Stimulated activated naive CD4-positive, alpha-beta T cell (primary cell): Measurements from ENCODE around the gene VBP1.
"Not testable (repeated sequence)": the region's sequence is repeated elsewhere in the genome, so short reads cannot be mapped to it uniquely, and the experiment has no call there.

Source experiments
- DNase-seq, 6 experiments: peaks; one replicate each; lab custom pipeline; 2025; lab: John Stamatoyannopoulos, UW

Gene VBP1

GRCh38 chrX:155263854-155264628 lies 47.8 kb downstream of the VBP1 start, which contains the start of gene RAB39B:
Gene RAB39B (minus strand): TSS chrX:155264491. CDS start chrX:155264288, 203 bp downstream.
- DNase-seq, result peak; percentile 41 to 63 (median 58)

GRCh38 chrX:155266439-155266838 lies 50.2 kb downstream of the VBP1 start:
- no peak for DNase-seq

GRCh38 chrX:155267995-155268394 lies 51.7 kb downstream of the VBP1 start:
- DNase-seq, result not testable (repeated sequence)

GRCh38 chrX:155270969-155271368 lies 54.7 kb downstream of the VBP1 start:
- no peak for DNase-seq

- peak in 2 of 6 experiments; percentile 2 to 9 for DNase-seq
These were observed 63.6 kb downstream of the VBP1 start for GRCh38 chrX:155279873-155280272.
